Natural killer cell (primary cell): Measurements from ENCODE around the gene SLC16A1. TPM values are rescaled to one million over a fixed set of nuclear protein-coding genes. Genes with fewer than 3 reads are reported as not detected.

Source experiments
- ATAC-seq, 3 donors: fragments of 150-1000 bp in 2 of 3; fragments of 200-7000 bp in 1 of 3; cut with Tn5 transposase; 1 replicate in 1 of 3; 2 replicates in 2 of 3; pipeline ENCODE4 v1.10.0; 2021; ENCODE audit warnings: mild to moderate bottlenecking in 2 of 3, moderate library complexity in 2 of 3
- DNase-seq, 2 donors: peaks; one replicate each; pipeline versions ENCODE4 v3.0.0 to v3.0.0-alpha.2; 2013 to 2021; ENCODE audit warnings: mixed read lengths in 1 of 2
- H3K27ac ChIP-seq: one replicate; pipeline ENCODE4 v1.5.1; 2013; ENCODE audit warnings: mild to moderate bottlenecking, low read length
- H3K27me3 ChIP-seq: one replicate; pipeline ENCODE4 v1.6.1; 2013; ENCODE audit warnings: low read length; ENCODE audit not compliant: control insufficient read depth, insufficient read depth
- H3K36me3 ChIP-seq: one replicate; pipeline ENCODE4 v1.6.1; 2013; ENCODE audit warnings: low read length; ENCODE audit not compliant: control insufficient read depth, insufficient read depth
- H3K4me1 ChIP-seq: one replicate; pipeline ENCODE4 v1.6.1; 2013; ENCODE audit warnings: low read length; ENCODE audit not compliant: control insufficient read depth, insufficient read depth
- H3K4me3 ChIP-seq: one replicate; pipeline ENCODE4 v1.5.1; 2013; ENCODE audit warnings: low read length
- H3K9me3 ChIP-seq: one replicate; pipeline ENCODE4 v1.6.1; 2013; ENCODE audit warnings: low read length; ENCODE audit not compliant: control insufficient read depth, insufficient read depth
- H3K27ac Mint-ChIP-seq, 2 donors: one replicate each; pipeline ENCODE4 v1.8.0; 2022; ENCODE audit warnings: mild to moderate bottlenecking in 2 of 2, mixed read lengths in 2 of 2, moderate library complexity in 1 of 2
- H3K27me3 Mint-ChIP-seq, 2 donors: one replicate each; pipeline ENCODE4 v1.8.0; 2022; ENCODE audit warnings: low read depth in 2 of 2, mixed read lengths in 2 of 2
- H3K36me3 Mint-ChIP-seq: one replicate; pipeline ENCODE4 v1.8.0; 2022; ENCODE audit warnings: mixed read lengths
- H3K4me1 Mint-ChIP-seq, 2 donors: one replicate each; pipeline ENCODE4 v1.8.0; 2022; ENCODE audit warnings: mixed read lengths in 2 of 2
- H3K4me3 Mint-ChIP-seq: one replicate; pipeline ENCODE4 v1.8.0; 2022; ENCODE audit warnings: mild to moderate bottlenecking, moderate library complexity, mixed read lengths
- H3K9me3 Mint-ChIP-seq, 2 donors: one replicate each; pipeline ENCODE4 v1.8.0; 2022; ENCODE audit warnings: mixed read lengths in 2 of 2
- WGBS: methylation state at CpG from one replicate; pipeline ENCODE4 v1.1.7; 2013; ENCODE audit warnings: missing lambda C conversion rate; ENCODE audit not compliant: insufficient coverage; 5-methylcytosine and 5-hydroxymethylcytosine counted together
- intact Hi-C: fragments of 100-400 bp; cut with micrococcal nuclease; formaldehyde crosslinking; loops from one replicate; pipeline ENCODE4 v1.14.2; 2022
- total RNA-seq, 4 donors: library from RNA; stranded (reverse); fragments of 120-200 nt in 1 of 4; gene quantifications; one replicate each; pipeline versions ENCODE4 v1.2.3 to v1.2.4, GENCODE V29; 2013 to 2022
- TF ChIP-seq, protein P1 (sequence below): fragments of 200-600 bp; IDR thresholded peaks from one replicate; pipeline ENCODE4 v1.8.0; 2022; ENCODE audit warnings: antibody characterized with exemption

The SLC16A1 gene
- total RNA-seq, 3 donors from 2014 or later (not counting 1 experiment from before 2014, with no cell fraction given) = 8.7 to 18.5 (median 14.0) TPM

DNA sequence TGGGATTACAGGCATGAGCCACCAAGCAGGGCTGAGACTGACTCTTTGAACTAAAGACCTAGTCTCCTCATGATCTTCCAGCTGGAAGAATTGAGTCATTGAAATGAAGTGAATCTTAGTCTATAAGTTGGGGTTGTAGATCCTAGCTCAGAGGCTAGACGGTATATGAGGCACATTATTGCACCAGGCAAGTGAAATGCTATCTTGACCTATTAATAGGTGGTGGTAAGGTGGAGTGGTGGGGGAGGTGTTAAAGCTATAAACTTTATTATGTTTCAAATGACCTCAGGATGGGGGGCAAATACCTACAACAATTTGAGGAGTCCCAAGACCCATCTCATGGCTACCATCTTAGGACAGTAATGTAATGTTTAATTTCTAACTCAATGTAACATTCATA lies 36.8 kb upstream of the SLC16A1 start:
- DNase-seq = no peak
- Histone ChIP-seq H3K27ac (no peak overlapping the region), H3K4me1 (no peaks in the 10 kb centered on the region), H3K36me3 (no peaks in the 10 kb centered on the region), H3K27me3 (no peaks in the 10 kb centered on the region), H3K4me3 (no peak overlapping the region), H3K9me3 (no peaks in the 10 kb centered on the region)
- intact Hi-C loops = no loop called here
- no peaks in the 10 kb centered on the region for H3K9me3 Mint-ChIP-seq
- H3K27me3 Mint-ChIP-seq = no peaks in the 10 kb centered on the region
- TF ChIP-seq, protein P1, sequence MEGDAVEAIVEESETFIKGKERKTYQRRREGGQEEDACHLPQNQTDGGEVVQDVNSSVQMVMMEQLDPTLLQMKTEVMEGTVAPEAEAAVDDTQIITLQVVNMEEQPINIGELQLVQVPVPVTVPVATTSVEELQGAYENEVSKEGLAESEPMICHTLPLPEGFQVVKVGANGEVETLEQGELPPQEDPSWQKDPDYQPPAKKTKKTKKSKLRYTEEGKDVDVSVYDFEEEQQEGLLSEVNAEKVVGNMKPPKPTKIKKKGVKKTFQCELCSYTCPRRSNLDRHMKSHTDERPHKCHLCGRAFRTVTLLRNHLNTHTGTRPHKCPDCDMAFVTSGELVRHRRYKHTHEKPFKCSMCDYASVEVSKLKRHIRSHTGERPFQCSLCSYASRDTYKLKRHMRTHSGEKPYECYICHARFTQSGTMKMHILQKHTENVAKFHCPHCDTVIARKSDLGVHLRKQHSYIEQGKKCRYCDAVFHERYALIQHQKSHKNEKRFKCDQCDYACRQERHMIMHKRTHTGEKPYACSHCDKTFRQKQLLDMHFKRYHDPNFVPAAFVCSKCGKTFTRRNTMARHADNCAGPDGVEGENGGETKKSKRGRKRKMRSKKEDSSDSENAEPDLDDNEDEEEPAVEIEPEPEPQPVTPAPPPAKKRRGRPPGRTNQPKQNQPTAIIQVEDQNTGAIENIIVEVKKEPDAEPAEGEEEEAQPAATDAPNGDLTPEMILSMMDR = no peak
- no peak overlapping the region for H3K27ac Mint-ChIP-seq
- H3K4me1 Mint-ChIP-seq = no peaks in the 10 kb centered on the region
- no peak for ATAC-seq
- no peaks in the 10 kb centered on the region for H3K36me3 Mint-ChIP-seq
- WGBS = 92% methylated on average over 1 of the region's 1 CpG
- H3K4me3 Mint-ChIP-seq = no peak overlapping the region

DNA sequence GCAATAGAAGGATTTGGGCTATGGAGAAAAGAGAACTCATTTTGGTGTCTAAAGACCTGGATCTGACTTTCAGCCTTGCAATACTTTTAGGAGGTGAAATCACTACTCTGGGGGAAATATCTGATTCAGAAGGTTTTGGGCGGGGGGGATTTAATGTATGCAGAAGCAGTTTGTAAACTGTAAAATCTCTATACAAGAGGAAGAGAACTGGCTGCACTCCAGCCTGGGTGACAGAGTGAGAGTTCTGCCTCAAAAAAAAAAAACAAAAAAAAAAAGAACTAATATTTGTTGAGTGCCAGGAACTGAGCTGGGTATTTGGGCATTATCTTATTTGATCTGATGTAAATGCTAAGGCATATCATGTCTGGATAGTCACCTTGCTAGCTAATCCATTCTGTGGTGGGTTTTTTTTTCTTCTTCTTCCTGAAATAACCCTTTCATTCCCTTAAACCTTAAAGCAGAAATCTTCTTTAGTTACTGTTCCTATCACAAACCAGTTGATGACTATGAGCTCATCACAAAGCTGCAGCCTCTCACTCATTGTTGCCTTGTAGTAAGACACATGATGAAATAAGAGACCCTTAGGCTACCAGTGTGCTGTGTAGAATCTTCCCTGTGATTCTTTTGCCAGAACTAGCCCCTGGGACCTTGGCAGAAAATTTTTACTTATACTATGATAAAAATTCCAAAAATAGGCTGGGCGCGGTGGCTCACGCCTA lies 35.6 kb upstream of the SLC16A1 start:
- TF ChIP-seq, protein P1 = no peak
- no peaks in the 10 kb centered on the region for H3K27me3 Mint-ChIP-seq
- ATAC-seq = no peak
- H3K9me3 Mint-ChIP-seq = no peaks in the 10 kb centered on the region
- Histone ChIP-seq H3K4me1 (no peaks in the 10 kb centered on the region), H3K36me3 (no peaks in the 10 kb centered on the region), H3K27me3 (no peaks in the 10 kb centered on the region), H3K27ac (no peak overlapping the region), H3K9me3 (no peaks in the 10 kb centered on the region), H3K4me3 (no peak overlapping the region)
- DNase-seq = no peak
- no peak overlapping the region for H3K4me3 Mint-ChIP-seq
- 100% methylated on average over 3 of the region's 4 CpGs for WGBS
- no peak overlapping the region for H3K27ac Mint-ChIP-seq
- no peaks in the 10 kb centered on the region for H3K36me3 Mint-ChIP-seq
- no peaks in the 10 kb centered on the region for H3K4me1 Mint-ChIP-seq
- intact Hi-C loops = no loop called here

DNA sequence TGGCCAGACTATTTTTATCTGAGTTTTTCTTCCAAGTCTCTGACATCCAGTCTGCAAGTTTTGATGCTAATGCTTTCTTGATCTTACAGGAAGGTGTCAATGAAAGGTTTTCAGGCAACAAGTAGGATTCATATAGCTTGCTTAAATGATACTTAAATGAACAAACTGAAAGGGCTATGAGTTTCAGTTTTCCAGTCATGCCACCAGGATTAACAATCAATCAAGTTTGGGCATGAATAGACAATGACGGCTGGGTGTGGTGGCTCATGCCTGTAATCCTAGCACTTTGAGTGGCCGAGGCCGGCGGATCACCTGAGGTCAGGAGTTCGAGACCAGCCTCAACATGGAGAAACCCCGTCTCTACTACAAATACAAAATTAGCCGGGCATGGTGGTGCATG lies 34.3 kb upstream of the SLC16A1 start:
- Mint-ChIP-seq H3K36me3 (no peaks in the 10 kb centered on the region), H3K27me3 (no peaks in the 10 kb centered on the region), H3K4me3 (no peak overlapping the region), H3K9me3 (no peaks in the 10 kb centered on the region), H3K4me1 (no peaks in the 10 kb centered on the region), H3K27ac (no peak overlapping the region)
- no peaks in the 10 kb centered on the region for H3K36me3 ChIP-seq
- no peak overlapping the region for H3K27ac ChIP-seq
- WGBS = 94% methylated on average over 4 of the region's 7 CpGs
- TF ChIP-seq, protein P1 = no peak
- no peaks in the 10 kb centered on the region for H3K4me1 ChIP-seq
- no peaks in the 10 kb centered on the region for H3K27me3 ChIP-seq
- ATAC-seq = no peak
- H3K9me3 ChIP-seq = no peaks in the 10 kb centered on the region
- intact Hi-C loops = no loop called here
- no peak overlapping the region for H3K4me3 ChIP-seq
- DNase-seq = no peak

DNA sequence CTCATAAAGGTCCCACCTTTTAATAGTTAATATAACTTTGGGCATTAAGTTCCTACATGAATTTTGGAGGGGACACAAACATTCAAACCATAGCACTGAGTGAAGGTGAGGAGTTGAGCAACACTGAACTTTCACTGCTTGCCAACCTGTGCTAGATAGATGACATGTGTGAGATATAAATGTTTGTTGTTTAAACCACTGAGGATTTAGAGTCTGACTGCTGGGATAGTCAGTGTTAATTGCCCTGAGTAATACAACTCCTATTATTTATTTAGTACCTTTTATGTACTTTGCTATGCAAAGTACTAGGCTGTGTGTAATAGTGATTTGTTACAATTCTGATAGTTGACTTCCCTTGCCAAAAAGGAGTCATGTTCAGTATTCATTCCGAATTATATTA lies 32.4 kb upstream of the SLC16A1 start:
- no peak overlapping the region for H3K4me3 ChIP-seq
- Mint-ChIP-seq H3K27ac (no peak overlapping the region), H3K27me3 (no peaks in the 10 kb centered on the region), H3K36me3 (no peaks in the 10 kb centered on the region), H3K4me3 (no peak overlapping the region), H3K4me1 (no peaks in the 10 kb centered on the region), H3K9me3 (no peaks in the 10 kb centered on the region)
- 90% methylated on average over 1 of the region's 1 CpG for WGBS
- no peaks in the 10 kb centered on the region for H3K9me3 ChIP-seq
- no peaks in the 10 kb centered on the region for H3K27me3 ChIP-seq
- ATAC-seq (no peak), DNase-seq (no peak)
- intact Hi-C loops = no loop called here
- TF ChIP-seq, protein P1 = no peak
- H3K27ac ChIP-seq = no peak overlapping the region
- H3K4me1 ChIP-seq = no peaks in the 10 kb centered on the region
- H3K36me3 ChIP-seq = no peaks in the 10 kb centered on the region
